ENCODE measurements around the gene TUB.

TUB gene

DNA sequence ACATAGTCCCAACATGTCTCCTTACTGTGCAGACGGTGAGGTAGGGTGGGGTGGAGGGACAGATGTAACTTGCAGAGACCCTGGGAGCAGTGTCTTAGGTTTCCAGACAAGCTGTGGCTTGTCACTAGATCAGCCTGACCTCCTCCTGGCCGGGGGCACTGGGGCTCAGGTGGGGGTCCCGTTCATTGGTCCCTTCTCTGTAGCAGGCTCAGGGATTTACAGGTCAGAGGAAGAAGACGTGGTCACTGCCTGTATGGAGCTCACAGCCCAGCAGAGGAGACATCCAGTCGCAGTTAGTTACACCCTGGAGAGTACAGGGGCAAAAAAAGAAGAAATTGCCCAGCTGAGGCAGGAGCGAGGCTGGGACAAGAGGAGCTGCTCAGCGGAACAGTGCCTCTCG, 22.0 kb upstream of the TUB start:
- H3K4me3 ChIP-seq (ENCODE audit: low read length), result no peak overlapping the region
- TF ChIP-seq ZNF274 (IDR thresholded peaks at IDR 0.05; ENCODE audit: low read depth, low read length), result no peak

DNA sequence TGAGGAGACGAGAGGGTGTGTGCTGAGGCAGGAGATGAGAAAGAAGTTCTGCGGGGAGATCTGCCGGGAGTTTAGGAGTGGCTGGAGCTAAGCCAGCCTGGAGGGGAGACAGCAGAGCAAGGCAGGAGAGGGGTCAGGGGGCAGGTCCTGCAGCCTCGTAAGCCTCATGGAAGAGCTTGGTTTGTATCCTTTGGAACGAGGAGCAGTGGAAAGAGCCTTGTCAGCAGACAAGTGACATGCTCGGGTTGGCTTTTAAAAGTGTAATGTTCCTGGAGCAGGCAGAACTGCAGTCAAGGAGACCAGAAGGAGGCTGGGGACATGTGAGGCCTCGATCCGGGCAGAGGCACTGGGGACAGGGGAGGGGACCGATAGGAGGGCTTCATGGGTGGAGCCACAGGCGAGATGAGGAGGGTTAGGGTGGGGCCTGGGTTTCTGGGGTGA, 21.4 kb upstream of the TUB start:
- H3K4me3 ChIP-seq (ENCODE audit: low read length), result no peak overlapping the region
- no peak for TF ChIP-seq ZNF274 (IDR thresholded peaks at IDR 0.05; ENCODE audit: low read depth, low read length)

DNA sequence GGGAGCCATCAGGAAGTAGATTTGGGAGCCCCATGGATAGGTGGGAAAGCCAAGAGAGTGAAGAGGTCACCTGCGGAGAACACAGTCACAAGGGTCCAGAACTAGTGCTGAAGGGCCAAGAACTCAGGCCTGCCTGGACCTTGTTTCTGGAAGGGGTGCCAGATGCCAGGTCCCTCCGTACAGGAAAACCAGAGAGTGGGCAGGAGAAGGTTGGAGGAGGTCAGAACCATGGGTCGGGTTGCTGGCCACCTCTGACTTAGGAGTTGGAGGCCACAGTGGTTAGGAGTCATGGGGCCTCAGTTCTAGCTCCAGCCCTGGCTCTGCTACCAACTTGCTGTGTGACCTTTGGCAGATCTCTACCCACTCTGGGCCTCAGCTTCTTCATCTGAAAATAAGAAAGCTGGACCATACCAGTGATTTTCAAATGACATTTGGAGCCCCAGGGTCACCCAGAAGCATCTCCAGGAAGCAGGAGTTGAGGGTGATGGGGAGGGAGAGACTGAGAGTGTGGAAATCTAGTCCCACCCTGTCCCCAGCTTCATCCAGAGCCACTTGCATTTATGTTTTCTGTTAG, 20.8 kb upstream of the TUB start:
- no peak for TF ChIP-seq ZNF274 (IDR thresholded peaks at IDR 0.05; ENCODE audit: low read depth, low read length)

DNA sequence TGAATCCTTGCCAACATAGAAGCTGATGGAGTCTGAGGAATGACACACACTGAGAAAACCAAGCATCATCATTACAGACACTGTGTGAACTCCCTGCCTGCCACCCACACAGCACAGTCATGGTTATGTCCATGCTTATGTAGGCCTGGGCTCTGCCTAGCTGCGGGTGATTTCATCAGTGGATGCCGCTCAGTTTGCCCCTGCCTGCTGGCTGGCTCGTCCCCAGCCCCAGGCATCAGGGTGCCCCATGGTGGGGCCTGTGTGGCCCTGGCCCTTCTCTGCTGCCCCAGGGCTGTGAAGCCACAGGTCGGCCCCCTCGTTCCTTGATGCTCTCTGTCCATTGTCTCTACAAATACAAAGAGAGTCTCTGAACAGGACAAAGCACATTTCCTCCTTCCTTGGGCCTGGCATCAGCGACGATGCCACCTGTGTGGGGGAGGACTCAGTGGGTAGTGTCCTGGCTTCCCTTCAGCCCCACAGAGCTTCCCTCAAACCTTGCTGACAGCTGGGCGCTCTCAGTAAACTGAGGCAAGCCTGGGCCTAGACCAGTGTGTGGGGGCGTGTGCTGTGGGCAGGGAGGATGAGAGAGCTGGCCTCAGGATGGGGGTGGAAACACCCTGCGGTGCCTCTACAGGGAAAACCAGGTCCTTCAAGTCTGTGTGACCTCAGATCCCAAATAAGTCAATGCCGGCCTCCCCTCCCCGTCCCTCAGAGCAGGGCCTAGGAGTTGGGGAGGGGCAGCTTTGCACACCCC, 20.0 kb upstream of the TUB start:
- H3K4me3 ChIP-seq (ENCODE audit: low read length), result no peak overlapping the region
- TF ChIP-seq ZNF274 (IDR thresholded peaks at IDR 0.05; ENCODE audit: low read depth, low read length), result no peak

More for the DNA sequence above, 20.8 kb upstream of the TUB start:
- H3K4me3 ChIP-seq (ENCODE audit: low read length), result no peak overlapping the region

DNA sequence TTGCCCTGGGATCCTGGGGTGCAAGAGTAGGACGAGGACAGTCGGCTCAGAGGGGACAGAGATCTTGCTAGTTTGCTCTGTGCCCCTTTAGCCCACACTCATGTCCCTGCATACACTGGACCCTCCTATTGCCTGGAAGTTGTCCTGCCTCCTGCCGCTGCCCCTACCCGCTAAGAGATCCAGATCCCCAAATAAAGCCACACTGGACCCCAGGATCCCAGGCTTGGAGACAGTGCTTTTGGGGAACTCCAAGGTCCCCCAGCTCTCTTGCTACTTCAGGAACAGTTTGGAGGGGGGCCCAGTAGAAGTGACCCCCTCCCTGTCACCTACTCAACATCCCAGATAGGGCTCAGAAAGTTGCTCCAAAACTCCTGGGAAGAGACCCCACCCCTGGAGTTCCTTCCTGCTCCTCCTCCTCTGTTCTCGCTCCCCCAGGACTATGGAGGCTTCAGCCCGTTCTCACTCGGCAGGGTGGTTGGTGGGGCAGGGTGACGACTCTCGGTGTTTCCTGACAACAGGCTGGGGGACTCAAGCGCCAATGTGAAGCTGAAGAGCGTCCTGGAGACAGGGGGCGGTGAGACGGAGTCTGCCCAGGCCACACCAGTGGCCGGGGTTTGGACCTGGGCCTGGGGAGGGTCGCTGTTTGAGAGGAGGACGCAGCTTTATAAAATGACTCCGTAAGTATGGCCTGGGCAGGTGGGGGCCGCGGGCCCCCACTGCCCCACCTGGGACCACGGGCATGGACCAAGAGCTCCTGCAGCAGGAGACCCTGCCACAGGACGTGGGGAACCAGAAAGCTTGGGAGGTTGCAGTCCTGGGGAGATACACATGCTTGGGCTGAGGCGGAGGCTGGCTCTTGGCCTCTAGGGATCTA, 19.2 kb upstream of the TUB start:
- H3K4me3 ChIP-seq (ENCODE audit: low read length), result no peak overlapping the region
- TF ChIP-seq ZNF274 (IDR thresholded peaks at IDR 0.05; ENCODE audit: low read depth, low read length), result no peak

DNA sequence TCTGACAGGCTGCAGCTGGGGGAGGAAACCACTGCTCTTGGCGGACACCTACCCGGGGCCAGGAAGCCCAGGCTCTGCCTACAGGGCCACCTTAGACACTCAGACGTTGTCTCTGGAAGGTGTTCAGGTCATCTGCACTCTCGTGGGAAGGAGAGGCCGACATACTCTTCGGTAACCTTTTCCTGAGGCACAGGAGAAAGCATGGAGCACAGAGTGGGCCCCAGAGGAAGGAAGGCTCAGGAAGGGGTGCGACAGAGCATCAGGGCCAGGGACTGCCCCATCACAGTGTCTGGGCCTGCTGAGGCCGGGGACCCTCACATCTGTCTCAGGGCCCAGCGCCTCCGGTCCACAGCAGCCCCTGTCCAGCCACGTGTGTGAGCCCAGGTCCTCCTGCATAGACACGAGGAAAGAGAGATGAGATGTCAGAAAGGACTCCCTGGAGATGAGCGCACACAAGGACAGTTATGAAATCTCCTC, 18.2 kb upstream of the TUB start:
- H3K4me3 ChIP-seq (ENCODE audit: low read length), result no peak overlapping the region
- TF ChIP-seq ZNF274 (IDR thresholded peaks at IDR 0.05; ENCODE audit: low read depth, low read length), result no peak

DNA sequence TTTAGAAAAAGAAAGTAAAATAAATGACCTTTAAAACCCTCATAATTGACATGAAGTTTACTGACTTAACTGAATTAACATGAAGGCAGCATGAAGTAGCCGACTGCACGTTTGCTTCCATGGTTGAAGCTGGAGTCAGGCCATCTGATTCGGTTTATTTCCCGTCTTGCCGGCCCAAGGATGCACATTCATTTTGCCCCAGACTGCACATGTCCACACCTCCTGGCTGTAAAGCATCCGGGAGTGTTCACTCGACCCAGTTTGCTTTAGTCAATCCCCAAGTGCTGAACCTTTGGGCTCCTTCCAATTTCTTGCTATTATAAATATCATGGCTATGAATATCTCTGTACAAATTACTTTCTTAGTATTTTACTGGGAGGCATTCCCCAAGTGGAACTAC, 17.7 kb upstream of the TUB start:
- no peak for TF ChIP-seq ZNF274 (IDR thresholded peaks at IDR 0.05; ENCODE audit: low read depth, low read length)
- no peak overlapping the region for H3K4me3 ChIP-seq (ENCODE audit: low read length)

DNA sequence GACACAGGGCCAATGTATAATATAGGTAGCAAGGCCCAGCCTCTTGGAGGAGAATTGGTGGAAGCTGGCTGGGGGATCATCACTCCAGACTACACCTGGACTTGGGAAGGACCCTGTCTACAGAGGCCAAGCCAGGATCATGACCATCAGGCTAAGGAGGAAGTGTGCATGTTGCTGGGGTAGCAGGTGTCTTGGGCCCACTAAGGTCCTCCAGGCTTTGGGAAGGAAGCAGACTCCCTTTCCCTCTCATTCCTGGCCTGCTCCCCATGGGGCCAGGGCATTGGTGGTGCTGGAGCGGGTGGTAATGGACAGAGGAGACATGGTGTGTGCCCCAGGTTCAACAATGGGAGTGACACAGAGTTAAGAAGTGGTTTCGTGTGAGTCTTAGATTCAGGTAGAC, 16.0 kb upstream of the TUB start:
- no peak for TF ChIP-seq ZNF274 (IDR thresholded peaks at IDR 0.05; ENCODE audit: low read depth, low read length)
- no peak overlapping the region for H3K4me3 ChIP-seq (ENCODE audit: low read length)

DNA sequence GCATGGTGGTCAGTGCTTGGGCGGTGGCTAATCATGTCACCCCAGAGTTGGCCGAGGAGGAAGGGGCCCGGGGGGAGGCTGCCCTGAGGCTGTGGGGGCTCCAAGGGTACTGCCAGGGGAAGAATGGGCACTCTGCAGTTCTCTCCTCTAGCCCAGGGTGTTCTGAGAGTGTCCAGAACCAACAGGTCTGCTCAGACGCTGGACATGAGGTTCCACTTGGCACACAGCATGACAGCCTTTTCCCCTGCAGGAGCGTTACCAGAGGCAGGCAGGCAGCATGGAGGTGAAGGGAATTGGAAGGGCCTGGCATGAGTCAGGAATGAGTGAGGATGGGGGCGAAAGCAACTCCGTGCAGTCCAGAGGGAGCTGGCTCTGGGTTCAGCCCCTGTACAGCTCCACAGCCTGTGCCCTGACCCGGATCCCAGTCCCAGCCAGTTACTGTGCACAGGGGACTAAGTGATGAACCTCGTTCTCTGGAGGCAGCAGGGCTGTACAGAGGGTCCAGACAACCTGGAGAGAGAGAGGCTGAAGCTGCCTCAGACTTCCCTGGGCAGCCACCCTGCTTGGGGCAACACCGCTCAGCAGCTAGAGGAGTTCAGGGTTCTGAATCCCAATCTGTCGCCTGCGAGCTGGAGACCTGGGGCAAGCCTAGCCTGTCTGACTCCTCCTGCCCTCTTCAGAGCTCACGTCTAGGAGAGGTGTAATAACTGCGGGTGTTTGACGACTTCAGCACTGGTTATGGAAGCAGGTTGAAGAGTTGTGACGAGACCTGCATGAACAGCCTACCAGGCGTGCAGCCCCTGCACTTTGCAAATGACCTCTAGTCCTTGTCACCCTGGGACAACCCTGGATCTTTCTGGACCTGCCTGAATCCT, 14.7 kb upstream of the TUB start:
- no peak overlapping the region for H3K4me3 ChIP-seq (ENCODE audit: low read length)
- TF ChIP-seq ZNF274 (IDR thresholded peaks at IDR 0.05; ENCODE audit: low read depth, low read length), result no peak

DNA sequence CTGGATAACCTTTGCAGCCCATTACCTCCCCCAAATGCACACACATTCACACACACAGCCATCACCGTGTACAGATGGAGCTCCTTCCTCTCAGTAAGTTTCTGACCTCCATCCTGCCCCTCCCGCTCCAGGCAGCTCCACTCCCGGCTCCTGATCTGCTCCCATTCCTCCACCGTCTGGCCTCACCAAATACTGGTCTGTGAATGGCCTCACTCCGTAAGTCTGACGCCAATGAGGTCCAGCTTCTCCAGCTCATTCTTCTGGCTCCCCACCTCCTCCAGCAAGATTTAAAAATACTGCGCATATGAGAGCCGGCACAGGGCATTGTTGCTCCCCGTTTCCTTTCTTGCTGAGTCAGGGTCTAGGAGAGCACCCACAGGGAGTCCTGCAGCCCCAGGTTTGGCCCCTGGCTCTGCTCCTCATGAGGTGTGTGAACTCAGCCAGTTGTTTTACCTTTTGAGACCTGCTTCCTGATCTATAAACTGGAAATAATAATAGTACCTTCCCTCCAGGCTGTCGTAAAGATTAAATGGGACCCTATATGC, 14.0 kb upstream of the TUB start:
- TF ChIP-seq ZNF274 (IDR thresholded peaks at IDR 0.05; ENCODE audit: low read depth, low read length), result no peak
- H3K4me3 ChIP-seq (ENCODE audit: low read length), result no peak overlapping the region

DNA sequence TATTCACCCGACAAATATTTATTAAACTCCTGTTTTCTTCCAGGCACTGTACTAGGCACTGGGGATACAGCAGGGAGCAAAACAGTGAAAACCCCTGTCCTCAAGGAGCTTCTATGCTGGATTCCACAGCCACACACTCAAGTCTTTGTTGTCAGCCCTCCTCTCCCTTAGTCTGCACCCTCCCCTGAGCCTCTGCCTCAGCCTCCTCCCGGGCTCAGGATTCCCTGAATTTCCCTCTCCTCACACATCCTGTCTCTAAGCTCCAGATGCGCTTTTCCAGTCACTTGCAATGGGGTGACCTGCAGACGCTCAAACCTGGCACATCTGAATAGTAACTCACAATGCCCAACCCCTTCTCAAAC, 13.5 kb upstream of the TUB start:
- no peak overlapping the region for H3K4me3 ChIP-seq (ENCODE audit: low read length)
- no peak for TF ChIP-seq ZNF274 (IDR thresholded peaks at IDR 0.05; ENCODE audit: low read depth, low read length)

DNA sequence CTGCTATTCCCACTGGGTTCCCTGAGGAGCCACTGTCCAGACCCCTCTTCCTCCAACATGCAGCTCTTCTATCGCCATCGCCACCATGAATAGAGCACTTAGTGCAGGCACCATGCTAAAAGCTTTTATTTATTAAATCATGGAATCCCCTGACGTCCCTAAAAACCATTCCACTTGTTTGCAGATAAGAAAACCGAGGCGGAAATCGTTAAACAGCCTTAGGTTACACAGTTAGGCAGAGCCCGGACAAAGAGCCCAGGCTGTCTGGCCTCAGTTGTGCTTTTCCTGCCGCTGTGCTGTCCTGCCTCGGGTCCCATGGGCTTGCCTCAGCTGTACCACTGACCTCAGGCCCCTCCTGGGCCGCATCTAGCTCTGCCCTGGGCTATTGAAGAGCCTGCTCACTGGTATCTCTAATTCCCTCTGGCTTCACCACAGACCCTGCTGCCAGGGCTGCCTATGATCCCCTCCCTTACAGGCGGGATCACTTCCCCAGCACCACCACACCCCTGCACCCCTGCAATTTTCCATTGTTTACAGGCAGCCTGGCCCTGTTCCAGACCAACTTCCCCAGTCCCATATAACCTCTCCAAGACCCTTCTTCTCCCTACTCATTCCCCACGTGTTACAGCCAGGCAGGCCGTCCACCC, 13.0 kb upstream of the TUB start:
- TF ChIP-seq ZNF274 (IDR thresholded peaks at IDR 0.05; ENCODE audit: low read depth, low read length), result no peak
- H3K4me3 ChIP-seq (ENCODE audit: low read length), result no peak overlapping the region

DNA sequence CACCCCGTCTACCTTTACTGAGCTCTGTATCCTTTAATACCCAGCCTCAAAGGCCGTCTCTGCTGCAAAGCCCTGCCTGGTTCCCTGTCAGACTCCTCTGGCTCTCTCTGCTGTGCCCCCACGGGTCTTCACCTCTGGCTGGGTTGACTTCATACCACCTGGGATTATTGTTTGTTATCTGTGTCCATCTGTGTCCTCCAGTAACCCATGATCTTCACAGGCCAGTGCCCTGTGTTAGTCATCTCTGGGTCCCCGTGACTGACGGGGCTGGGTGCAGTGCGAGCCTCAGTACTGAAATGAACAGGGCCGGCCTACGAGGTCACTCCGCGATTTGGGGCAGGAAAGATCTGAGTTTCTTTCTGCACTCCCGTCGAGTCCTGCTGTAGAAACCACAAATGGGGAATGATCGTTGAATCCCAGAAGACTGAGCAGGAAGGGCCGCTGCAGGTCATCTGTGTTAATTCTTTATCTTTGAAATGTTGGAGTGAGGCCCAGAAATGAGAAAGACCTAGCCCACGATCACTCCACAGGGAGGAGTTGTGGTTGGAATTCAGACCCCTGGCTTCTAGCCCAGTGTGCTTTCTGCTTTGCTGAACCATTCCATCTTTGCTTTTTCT, 12.3 kb upstream of the TUB start:
- H3K4me3 ChIP-seq (ENCODE audit: low read length), result no peak overlapping the region
- TF ChIP-seq ZNF274 (IDR thresholded peaks at IDR 0.05; ENCODE audit: low read depth, low read length), result no peak
